Stromal cell of bone marrow (primary cell): ENCODE measurements around the gene BMPR1B.

Source experiments
- DNase-seq: peaks from one replicate; pipeline ENCODE4 v3.0.0-alpha.2; 2012; ENCODE audit warnings: low read depth

Gene BMPR1B

DNA sequence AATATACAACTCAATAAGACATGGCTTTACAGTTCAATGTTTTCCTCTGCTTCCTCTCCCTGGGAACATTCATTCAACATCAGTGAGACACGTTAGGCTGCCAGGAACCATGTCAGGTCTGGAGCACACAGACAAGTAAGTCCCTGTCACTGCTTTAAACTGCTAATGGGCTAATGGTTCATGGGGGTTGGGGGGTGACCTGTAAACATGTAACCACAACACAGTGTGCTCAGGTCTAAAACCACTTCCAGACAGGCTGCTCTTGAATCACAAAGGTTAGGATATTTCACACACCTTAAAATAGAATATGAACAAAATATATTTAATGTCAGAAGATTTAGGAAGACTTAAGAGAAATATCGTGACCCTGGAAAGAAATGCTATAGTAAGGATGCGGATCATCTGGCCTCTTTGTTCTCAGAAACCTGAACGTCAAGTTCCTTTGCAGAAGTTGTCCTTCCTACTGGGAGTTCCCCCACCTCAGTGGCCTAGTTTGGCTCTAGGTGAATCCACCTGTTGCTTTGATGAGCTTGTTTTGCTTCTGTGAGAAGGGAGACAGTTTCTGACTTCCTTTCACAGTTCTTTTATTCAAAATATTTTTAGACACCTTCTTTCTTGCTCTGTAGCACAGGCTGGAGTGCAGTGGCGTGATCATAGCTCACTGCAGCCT lies 431.1 kb downstream of the BMPR1B start:
- no peak for DNase-seq

GRCh38 chr4:95190751-95191436 lies 433.1 kb downstream of the BMPR1B start:
- DNase-seq = no peak

DNA sequence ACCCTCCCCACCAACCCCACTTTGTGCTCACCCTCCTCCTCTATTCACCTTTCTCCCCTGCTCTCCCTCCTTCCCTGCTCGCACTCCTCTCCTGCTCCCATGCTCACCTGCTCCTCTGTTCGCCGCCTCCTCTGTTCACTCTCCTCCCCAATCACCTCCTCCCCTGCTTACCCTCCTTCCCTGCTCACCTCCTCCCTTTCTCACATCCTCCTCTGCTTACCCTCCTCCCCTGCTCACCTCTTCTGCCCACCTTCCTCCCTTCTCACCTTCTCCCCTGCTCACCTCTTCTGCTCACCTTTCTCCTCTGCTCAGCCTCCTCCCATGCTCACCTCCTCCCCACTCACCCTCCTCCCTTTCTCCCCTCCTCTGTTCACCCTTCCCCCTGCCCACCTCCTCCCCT lies 433.8 kb downstream of the BMPR1B start:
- no peak for DNase-seq

DNA sequence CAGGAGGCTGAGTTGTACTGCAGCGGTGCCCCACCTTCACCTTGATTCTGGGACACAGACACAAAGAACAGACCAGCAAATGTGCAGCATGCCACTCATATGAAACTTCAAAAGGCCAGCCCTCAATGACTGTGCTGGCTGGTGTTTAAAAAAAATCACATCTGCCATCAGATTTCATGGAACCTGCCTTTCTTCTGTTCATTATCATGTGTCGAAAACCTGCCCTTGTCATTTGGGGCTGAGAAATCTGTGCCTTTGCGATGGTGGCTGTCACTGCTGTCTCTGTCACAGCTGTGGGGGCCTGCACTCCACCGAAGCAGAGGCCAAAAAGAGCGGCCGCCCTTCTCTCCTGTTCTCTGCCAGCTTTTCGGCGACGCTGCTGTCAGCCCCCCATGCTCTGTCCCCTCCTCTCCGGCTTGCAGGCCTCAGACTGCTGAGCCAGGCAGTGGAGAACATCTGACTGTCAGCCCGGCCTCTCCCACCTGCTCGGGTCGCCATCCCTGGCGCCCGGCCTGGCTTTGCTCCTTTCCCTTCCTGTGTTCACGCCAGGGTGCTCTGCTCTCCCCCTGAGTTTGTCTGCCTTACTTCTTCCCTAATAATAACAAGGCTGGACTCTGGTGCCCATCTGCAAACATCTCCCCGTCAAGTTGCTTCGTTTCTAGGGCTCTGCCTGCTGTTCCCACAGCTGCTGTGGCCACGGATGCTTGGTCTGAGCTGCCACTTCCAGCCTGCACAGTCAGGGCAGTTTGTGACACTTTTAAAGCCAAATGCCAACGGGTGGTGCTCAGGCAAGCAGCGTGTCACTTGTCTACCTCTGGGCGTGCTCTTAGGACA lies 435.9 kb downstream of the BMPR1B start:
- DNase-seq = no peak

GRCh38 chr4:95197353-95197752 lies 439.6 kb downstream of the BMPR1B start:
- DNase-seq = no peak

GRCh38 chr4:95198961-95199360 lies 441.2 kb downstream of the BMPR1B start:
- no peak for DNase-seq

GRCh38 chr4:95204267-95204844 lies 446.6 kb downstream of the BMPR1B start:
- no peak for DNase-seq

DNA sequence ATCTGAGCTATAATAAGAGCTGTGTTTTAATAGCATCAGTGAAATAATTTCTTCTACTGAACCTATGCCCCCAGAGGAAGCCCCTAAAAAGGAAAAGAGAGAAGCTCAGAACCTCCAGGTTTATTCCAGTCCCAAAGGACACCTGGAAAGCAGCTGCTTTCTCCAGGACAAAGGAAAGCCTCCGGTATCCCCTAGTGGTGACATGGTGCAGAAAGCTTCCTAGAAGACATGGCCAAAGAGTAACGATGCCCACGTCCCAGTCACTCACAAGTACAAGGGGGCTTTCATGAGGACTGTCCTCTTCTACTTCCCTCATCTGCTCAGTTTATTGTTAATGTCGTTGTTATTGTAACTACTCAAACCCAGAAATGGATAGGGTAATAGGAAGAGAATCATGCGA lies 447.1 kb downstream of the BMPR1B start:
- DNase-seq = no peak
